HG02970 (cell line): ENCODE data around the gene ZMIZ1.
"Not testable (repeated sequence)": the region's sequence is repeated elsewhere in the genome, so short reads cannot be mapped to it uniquely, and the experiment has no call there.

ENCODE experiments used
- ATAC-seq: cut with Tn5 transposase; IDR thresholded peaks from one replicate; pipeline ENCODE4 v1.9.1; 2021; ENCODE audit warnings: mild to moderate bottlenecking, moderate library complexity, moderate number of reproducible peaks; ENCODE audit not compliant: unreplicated experiment, low FRiP score

The ZMIZ1 gene

DNA sequence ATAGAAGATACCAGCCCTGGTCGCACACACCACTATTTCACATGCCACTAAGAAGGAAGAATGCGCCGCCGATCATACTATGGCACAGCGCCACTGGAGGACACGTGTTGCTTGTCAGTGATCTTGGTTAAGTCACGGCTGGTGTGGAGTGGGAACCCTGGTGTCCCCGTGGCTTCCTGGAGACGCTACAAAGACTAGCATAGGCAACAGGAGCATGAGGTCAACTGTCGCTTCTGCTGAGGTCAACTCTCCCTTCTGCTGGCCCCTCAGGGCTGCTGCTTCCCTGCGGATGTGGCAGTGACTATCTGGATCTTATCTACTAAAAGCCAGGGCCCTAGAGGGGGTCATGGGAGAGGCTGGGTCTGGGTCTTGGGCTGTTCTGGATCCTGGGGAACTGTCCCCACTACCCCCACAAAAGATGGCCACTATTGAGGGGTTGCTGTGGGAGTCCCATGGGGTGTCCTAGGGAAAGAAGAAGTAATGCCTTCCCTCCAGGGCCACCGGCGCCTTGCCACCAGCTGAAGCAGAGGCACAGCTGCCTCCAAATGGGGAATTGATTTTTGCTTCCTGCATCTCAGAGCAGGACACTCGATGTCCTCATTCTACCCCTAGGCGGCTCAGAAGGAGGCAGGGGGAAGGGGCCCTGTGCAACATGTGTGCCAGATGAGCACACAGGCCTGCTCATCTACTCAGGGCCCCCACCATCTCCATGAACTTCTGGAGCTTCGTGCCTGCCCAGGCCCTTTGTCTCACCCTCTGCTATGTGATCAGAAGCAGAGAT is 201.9 kb downstream of the ZMIZ1 start:
- ATAC-seq, result no peak

GRCh38 chr10:79272353-79272752 is 203.6 kb downstream of the ZMIZ1 start:
- ATAC-seq, result no peak

- no peak for ATAC-seq
These were observed 204.8 kb downstream of the ZMIZ1 start for GRCh38 chr10:79273604-79274003.

DNA sequence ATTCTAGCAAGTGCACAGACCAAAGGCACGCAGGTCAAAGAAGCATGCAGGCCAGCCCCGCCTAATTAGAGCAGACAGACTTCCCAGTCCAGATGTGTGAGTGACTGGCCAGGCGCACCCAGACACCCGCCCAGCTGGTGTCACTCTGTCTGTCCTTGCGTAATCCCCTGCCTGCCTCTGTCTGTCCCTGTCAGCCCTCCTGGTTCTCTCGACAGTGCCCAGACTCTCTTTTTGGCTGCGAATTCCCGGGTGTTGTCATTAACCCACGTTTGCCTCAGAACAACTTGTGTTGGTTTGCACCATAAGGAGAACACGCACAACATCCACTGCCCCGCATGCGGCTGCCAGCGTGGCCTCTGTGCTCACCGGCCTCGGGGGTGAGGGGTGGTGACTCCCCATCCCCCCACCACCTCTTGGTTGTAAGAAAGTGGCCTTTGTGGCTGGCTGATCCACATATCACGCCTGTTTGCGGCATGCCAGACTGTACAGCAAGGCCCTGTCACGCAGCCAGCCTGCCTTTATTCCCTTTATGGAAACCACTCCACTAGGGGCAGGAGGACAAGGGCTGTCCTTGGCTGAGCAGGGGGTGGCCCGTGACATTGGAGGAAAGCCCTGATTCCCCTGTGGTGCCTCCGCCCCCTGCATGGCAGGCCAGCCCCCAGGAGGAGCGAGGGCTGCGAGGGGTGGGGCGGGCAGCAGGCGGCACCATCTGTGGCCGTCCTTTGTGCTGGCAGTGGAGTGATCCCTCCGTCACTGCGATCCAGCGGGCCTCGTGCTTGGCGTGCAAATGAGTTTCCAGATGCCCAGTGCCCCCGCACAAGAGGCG is 205.7 kb downstream of the ZMIZ1 start:
- ATAC-seq, result no peak

- no peak for ATAC-seq
These were observed 206.3 kb downstream of the ZMIZ1 start for GRCh38 chr10:79275105-79275430.

- no peak for ATAC-seq
These were observed 206.7 kb downstream of the ZMIZ1 start for GRCh38 chr10:79275431-79275851.

GRCh38 chr10:79277579-79278269 is 209.0 kb downstream of the ZMIZ1 start:
- ATAC-seq, result no peak

DNA sequence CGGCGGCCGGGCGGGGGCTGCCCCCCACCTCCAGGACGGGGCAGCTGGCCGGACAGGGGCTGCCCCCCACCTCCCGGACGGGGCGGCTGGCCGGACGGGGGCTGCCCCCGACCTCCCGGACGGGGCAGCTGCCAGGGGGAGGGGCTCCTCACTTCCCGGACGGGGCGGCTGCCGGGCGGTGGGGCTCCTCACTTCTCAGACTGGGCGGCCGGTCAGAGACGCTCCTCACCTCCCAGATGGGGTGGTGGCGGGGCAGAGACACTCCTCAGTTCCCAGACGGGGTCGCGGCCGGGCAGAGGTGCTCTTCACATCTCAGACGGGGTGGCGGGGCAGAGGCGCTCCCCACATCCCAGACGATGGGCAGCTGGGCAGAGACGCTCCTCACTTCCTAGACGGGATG is 210.3 kb downstream of the ZMIZ1 start:
- ATAC-seq, result not testable (repeated sequence)

GRCh38 chr10:79280956-79281355 is 212.2 kb downstream of the ZMIZ1 start:
- no peak for ATAC-seq

- no peak for ATAC-seq
These were observed 213.6 kb downstream of the ZMIZ1 start for GRCh38 chr10:79282388-79282787.

DNA sequence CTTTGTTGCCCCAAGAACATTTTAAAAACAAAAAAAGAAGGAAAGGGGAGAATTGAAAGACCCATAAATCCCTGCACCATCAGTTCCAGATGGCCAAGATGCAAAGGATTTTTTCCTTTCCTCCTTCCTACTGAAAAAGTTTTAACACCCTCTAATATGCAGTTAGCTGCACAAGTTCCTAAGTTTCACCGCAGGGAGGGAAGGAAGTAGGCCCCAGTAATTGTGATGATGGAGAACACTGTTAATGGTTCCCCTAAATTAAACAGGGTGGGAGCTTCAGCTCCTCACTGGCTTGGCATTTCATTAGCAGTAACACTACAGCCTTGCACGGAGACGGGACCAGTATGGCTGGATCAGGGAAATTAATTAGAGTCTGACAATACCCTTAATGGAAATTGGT is 214.8 kb downstream of the ZMIZ1 start:
- no peak for ATAC-seq

- no peak for ATAC-seq
These were observed 215.5 kb downstream of the ZMIZ1 start for GRCh38 chr10:79284158-79284871.

GRCh38 chr10:79285315-79286197 is 216.8 kb downstream of the ZMIZ1 start:
- ATAC-seq, result peak; percentile 40

DNA sequence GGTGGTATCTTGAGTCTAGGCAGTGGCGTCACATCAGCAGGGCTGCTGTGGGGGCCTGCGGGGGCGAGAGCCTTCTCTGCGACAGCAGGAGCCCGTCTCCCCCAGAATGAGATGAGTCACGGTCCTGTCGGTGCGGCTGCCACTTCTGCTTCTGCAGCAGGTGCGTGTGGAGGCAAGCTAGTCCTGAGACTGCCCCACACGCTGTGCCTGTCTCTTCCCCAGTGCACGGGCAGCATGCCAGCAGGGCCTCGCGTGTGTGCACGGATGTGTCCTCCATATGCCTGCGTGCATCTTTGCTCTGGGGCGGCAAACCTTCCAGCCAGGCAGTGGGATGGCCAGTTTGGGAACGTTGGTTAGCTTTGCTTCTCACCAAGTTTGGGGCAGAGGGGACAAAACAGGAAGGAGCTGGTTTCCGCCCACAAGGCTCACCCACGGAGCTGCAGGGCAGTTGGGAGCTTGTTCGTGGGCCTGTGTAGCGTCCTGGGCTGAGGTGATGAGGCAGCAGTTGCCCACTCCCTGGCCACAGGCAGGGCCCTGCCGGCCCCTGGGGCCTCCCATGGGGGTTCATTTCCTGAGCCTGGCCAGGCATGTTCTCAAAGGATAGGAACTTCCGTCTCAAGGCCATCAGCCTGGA is 217.7 kb downstream of the ZMIZ1 start:
- ATAC-seq, result peak; percentile 77

GRCh38 chr10:79287973-79288723 is 219.4 kb downstream of the ZMIZ1 start:
- ATAC-seq, result no peak

- no peak for ATAC-seq
These were observed 221.0 kb downstream of the ZMIZ1 start for GRCh38 chr10:79289801-79290200.

- ATAC-seq, result no peak
These were observed 223.4 kb downstream of the ZMIZ1 start for GRCh38 chr10:79292026-79292766.
